AG10803 (cell line): Measurements from ENCODE around the gene INTS11.

Experiments
- DNase-seq: peaks from one replicate; pipeline ENCODE4 v3.0.0; 2010; ENCODE audit warnings: low read depth
- H3K4me3 ChIP-seq: 2 replicates; pipeline ENCODE4 v1.5.1; 2011; ENCODE audit warnings: mild to moderate bottlenecking, low read length, control low read depth
- CTCF ChIP-seq: conservative IDR thresholded peaks from 2 replicates; pipeline ENCODE4 v1.5.1; 2011; ENCODE audit warnings: mild to moderate bottlenecking, low read length, control low read depth, inconsistent platforms

Gene INTS11

GRCh38 chr1:1268284-1268682 lies 56.2 kb downstream of the INTS11 start:
- H3K4me3 ChIP-seq, result no peak overlapping the region
- no peak for TF ChIP-seq CTCF
- DNase-seq, result no peak

GRCh38 chr1:1267488-1268283 lies 56.8 kb downstream of the INTS11 start:
- no peak for DNase-seq
- no peak overlapping the region for H3K4me3 ChIP-seq
- no peak for TF ChIP-seq CTCF

GRCh38 chr1:1264868-1265272 lies 59.6 kb downstream of the INTS11 start:
- H3K4me3 ChIP-seq, result peak overlapping the region; percentile 20; the same call in 1 of the 2 replicates
- peak; percentile 60 for TF ChIP-seq CTCF
- DNase-seq, result peak; percentile 98

GRCh38 chr1:1264026-1264425 lies 60.4 kb downstream of the INTS11 start:
- TF ChIP-seq CTCF, result no peak

GRCh38 chr1:1262758-1263157 lies 61.7 kb downstream of the INTS11 start:
- H3K4me3 ChIP-seq, result no peak overlapping the region
- TF ChIP-seq CTCF, result no peak
- DNase-seq, result no peak

More at GRCh38 chr1:1264026-1264425, 60.4 kb downstream of the INTS11 start:
- no peak overlapping the region for H3K4me3 ChIP-seq
- no peak for DNase-seq

- no peak for DNase-seq
- no peak overlapping the region for H3K4me3 ChIP-seq
- TF ChIP-seq CTCF, result no peak
These were observed 62.4 kb downstream of the INTS11 start for GRCh38 chr1:1262071-1262470.
